ENCODE results near the gene NFATC2.

NFATC2 gene

GRCh38 chr20:51413857-51414256 lies 128.7 kb downstream of the NFATC2 start:
- H3K36me3 ChIP-seq (replicated peaks; ENCODE audit: low read depth, low read length): peaks cover 50% of the 10 kb centered on the region
- H3K9me3 ChIP-seq (ENCODE audit: insufficient read depth, low read length): no peaks in the 10 kb centered on the region
- H3K9ac ChIP-seq (ENCODE audit: low read length): 0 out of 2 replicates have a peak overlapping the region, but pooled peaks have one; percentile 0
- H3K4me1 ChIP-seq (ENCODE audit: low read length): peaks cover 42% of the 10 kb centered on the region
- no peak for TF ChIP-seq CTCF (IDR thresholded peaks at IDR 0.05; ENCODE audit: low read depth, low read length)
- TF ChIP-seq EZH2phosphoT487 (IDR thresholded peaks at IDR 0.05; ENCODE audit: low read depth): no peak
- peaks cover 26% of the 10 kb centered on the region for H3K79me2 ChIP-seq (ENCODE audit: low read length)
- H4K20me1 ChIP-seq (ENCODE audit: insufficient read depth, low read length): no peaks in the 10 kb centered on the region
- H2AFZ ChIP-seq (ENCODE audit: low read depth, low read length): no peak overlapping the region
- peak overlapping the region; percentile 65 for H3K4me2 ChIP-seq (ENCODE audit: low read length)
- H3K27me3 ChIP-seq (ENCODE audit: low read depth, low read length): no peaks in the 10 kb centered on the region
- H3K27ac ChIP-seq (ENCODE audit: low read length): no peak overlapping the region
- H3K4me3 ChIP-seq (ENCODE audit: low read length): no peak overlapping the region

- Histone ChIP-seq H4K20me1 (ENCODE audit: insufficient read depth, low read length) (no peaks in the 10 kb centered on the region), H3K79me2 (ENCODE audit: low read length) (peaks cover 26% of the 10 kb centered on the region), H3K27ac (ENCODE audit: low read length) (no peak overlapping the region), H3K4me1 (ENCODE audit: low read length) (peaks cover 42% of the 10 kb centered on the region), H3K9me3 (ENCODE audit: insufficient read depth, low read length) (no peaks in the 10 kb centered on the region), H3K4me3 (ENCODE audit: low read length) (no peak overlapping the region), H3K9ac (ENCODE audit: low read length) (no peak overlapping the region), H3K27me3 (ENCODE audit: low read depth, low read length) (no peaks in the 10 kb centered on the region), H2AFZ (ENCODE audit: low read depth, low read length) (no peak overlapping the region), H3K4me2 (ENCODE audit: low read length) (no peak overlapping the region), H3K36me3 (replicated peaks; ENCODE audit: low read depth, low read length) (peaks cover 51% of the 10 kb centered on the region)
- TF ChIP-seq EZH2phosphoT487 (IDR thresholded peaks at IDR 0.05; ENCODE audit: low read depth) (no peak), CTCF (IDR thresholded peaks at IDR 0.05; ENCODE audit: low read depth, low read length) (no peak)
Measured at GRCh38 chr20:51412951-51413481, 129.5 kb downstream of the NFATC2 start.

GRCh38 chr20:51412333-51412871 lies 130.1 kb downstream of the NFATC2 start:
- Histone ChIP-seq H4K20me1 (ENCODE audit: insufficient read depth, low read length) (no peaks in the 10 kb centered on the region), H3K79me2 (ENCODE audit: low read length) (peaks cover 25% of the 10 kb centered on the region), H3K9ac (ENCODE audit: low read length) (no peak overlapping the region), H3K27ac (ENCODE audit: low read length) (no peak overlapping the region), H2AFZ (ENCODE audit: low read depth, low read length) (no peak overlapping the region), H3K4me2 (ENCODE audit: low read length) (no peak overlapping the region), H3K4me1 (ENCODE audit: low read length) (peaks cover 42% of the 10 kb centered on the region), H3K27me3 (ENCODE audit: low read depth, low read length) (no peaks in the 10 kb centered on the region), H3K9me3 (ENCODE audit: insufficient read depth, low read length) (no peaks in the 10 kb centered on the region), H3K36me3 (replicated peaks; ENCODE audit: low read depth, low read length) (peaks cover 51% of the 10 kb centered on the region), H3K4me3 (ENCODE audit: low read length) (no peak overlapping the region)
- no peak for TF ChIP-seq EZH2phosphoT487 (IDR thresholded peaks at IDR 0.05; ENCODE audit: low read depth)
- TF ChIP-seq CTCF (IDR thresholded peaks at IDR 0.05; ENCODE audit: low read depth, low read length): no peak

GRCh38 chr20:51411870-51412269 lies 130.6 kb downstream of the NFATC2 start:
- H3K36me3 ChIP-seq (replicated peaks; ENCODE audit: low read depth, low read length): peaks cover 53% of the 10 kb centered on the region
- no peaks in the 10 kb centered on the region for H4K20me1 ChIP-seq (ENCODE audit: insufficient read depth, low read length)
- no peaks in the 10 kb centered on the region for H3K9me3 ChIP-seq (ENCODE audit: insufficient read depth, low read length)
- peak; percentile 21; the same call in 1 of the 2 replicates for TF ChIP-seq CTCF (IDR thresholded peaks at IDR 0.05; ENCODE audit: low read depth, low read length)
- TF ChIP-seq EZH2phosphoT487 (IDR thresholded peaks at IDR 0.05; ENCODE audit: low read depth): no peak
- H3K4me3 ChIP-seq (ENCODE audit: low read length): no peak overlapping the region
- H3K27ac ChIP-seq (ENCODE audit: low read length): no peak overlapping the region
- no peak overlapping the region for H3K9ac ChIP-seq (ENCODE audit: low read length)
- H3K4me1 ChIP-seq (ENCODE audit: low read length): peaks cover 39% of the 10 kb centered on the region
- H3K4me2 ChIP-seq (ENCODE audit: low read length): no peak overlapping the region
- peaks cover 22% of the 10 kb centered on the region for H3K79me2 ChIP-seq (ENCODE audit: low read length)
- H3K27me3 ChIP-seq (ENCODE audit: low read depth, low read length): no peaks in the 10 kb centered on the region
- no peak overlapping the region for H2AFZ ChIP-seq (ENCODE audit: low read depth, low read length)

Measured in OCI-LY3 (cell line).